Stimulated activated CD8-positive, alpha-beta memory T cell treated with anti-CD3 and anti-CD28 coated beads, Interleukin-12 subunit alpha, Interleukin-12 subunit beta, amount 100 ng/mL, for 24 hours (primary cell): ENCODE data around the gene MAD2L2.

Source experiments
- DNase-seq: peaks from one replicate; pipeline ENCODE4 v3.0.0-alpha.2; 2020; ENCODE audit errors: extremely low read depth

MAD2L2 gene

GRCh38 chr1:11681071-11681771 lies at the start of gene MAD2L2:
TSS of gene MAD2L2 (minus strand) at chr1:11681148. CDS start at chr1:11680601, 547 bp downstream.
- DNase-seq = peak; percentile 77

GRCh38 chr1:11730429-11730891 lies 49.5 kb upstream of the MAD2L2 start:
- no peak for DNase-seq

- DNase-seq = no peak
Observed at GRCh38 chr1:11729498-11730428, 48.8 kb upstream of the MAD2L2 start.

- DNase-seq = no peak
Observed at GRCh38 chr1:11729155-11729497, 48.2 kb upstream of the MAD2L2 start.

- DNase-seq = no peak
Observed at GRCh38 chr1:11728126-11728806, 47.3 kb upstream of the MAD2L2 start.

- no peak for DNase-seq
Observed at GRCh38 chr1:11727119-11727518, 46.2 kb upstream of the MAD2L2 start.

- no peak for DNase-seq
Observed at GRCh38 chr1:11725616-11726015, 44.7 kb upstream of the MAD2L2 start.

GRCh38 chr1:11722538-11722937 lies 41.6 kb upstream of the MAD2L2 start:
- DNase-seq = no peak

GRCh38 chr1:11721311-11721710 lies 40.4 kb upstream of the MAD2L2 start:
- DNase-seq = no peak

- no peak for DNase-seq
Observed at GRCh38 chr1:11720525-11720924, 39.6 kb upstream of the MAD2L2 start.

- DNase-seq = no peak
Observed at GRCh38 chr1:11720033-11720376, 39.1 kb upstream of the MAD2L2 start.

GRCh38 chr1:11719313-11720032 lies 38.5 kb upstream of the MAD2L2 start:
- peak; percentile 61 for DNase-seq

GRCh38 chr1:11714831-11715575 lies 34.1 kb upstream of the MAD2L2 start:
- no peak for DNase-seq

GRCh38 chr1:11713095-11713494 lies 32.1 kb upstream of the MAD2L2 start:
- no peak for DNase-seq

- DNase-seq = no peak
Observed at GRCh38 chr1:11712285-11712684, 31.3 kb upstream of the MAD2L2 start.

- DNase-seq = no peak
Observed at GRCh38 chr1:11711490-11711889, 30.5 kb upstream of the MAD2L2 start.

GRCh38 chr1:11708554-11709350 lies 27.8 kb upstream of the MAD2L2 start:
- no peak for DNase-seq

GRCh38 chr1:11707621-11708276 lies 26.8 kb upstream of the MAD2L2 start:
- no peak for DNase-seq

- no peak for DNase-seq
Observed at GRCh38 chr1:11706292-11706691, 25.3 kb upstream of the MAD2L2 start.

GRCh38 chr1:11705596-11705995 lies 24.6 kb upstream of the MAD2L2 start:
- no peak for DNase-seq
